Neural progenitor cell (in vitro differentiated cells): Measurements from ENCODE around the gene FOXN4. TPM values are rescaled to one million over a fixed set of nuclear protein-coding genes. Genes with fewer than 3 reads are reported as not detected.

Experiments used
- DNase-seq: peaks from one replicate; pipeline ENCODE4 v3.0.0-alpha.2; 2016; ENCODE audit warnings: low spot score
- H2AFZ ChIP-seq: fragments of 200-600 bp; sonication (generic); replicated peaks from 2 replicates; pipeline ENCODE4 v1.6.1; 2016; ENCODE audit warnings: antibody characterized with exemption
- H3F3A ChIP-seq: fragments of 200-600 bp; sonication (generic); 2 replicates; pipeline ENCODE4 v1.6.1; 2016; ENCODE audit warnings: antibody characterized with exemption, low read depth
- H3K27ac ChIP-seq: fragments of 200-600 bp; sonication (generic); 2 replicates; pipeline ENCODE4 v1.5.1; 2016; ENCODE audit warnings: mild to moderate bottlenecking
- H3K27me3 ChIP-seq: fragments of 200-600 bp; sonication (generic); 2 replicates; pipeline ENCODE4 v1.6.1; 2016; ENCODE audit warnings: mild to moderate bottlenecking, moderate library complexity
- H3K36me3 ChIP-seq: fragments of 200-600 bp; sonication (generic); 2 replicates; pipeline ENCODE4 v1.5.1; 2016
- H3K4me1 ChIP-seq: fragments of 200-600 bp; sonication (generic); 2 replicates; pipeline ENCODE4 v1.6.1; 2016; ENCODE audit warnings: mixed run types
- H3K4me2 ChIP-seq: fragments of 200-600 bp; sonication (generic); 2 replicates; pipeline ENCODE4 v1.6.1; 2016
- H3K4me3 ChIP-seq: fragments of 200-600 bp; sonication (generic); 2 replicates; pipeline ENCODE4 v1.5.1; 2016
- H3K79me2 ChIP-seq: fragments of 200-600 bp; sonication (generic); 2 replicates; pipeline ENCODE4 v1.6.1; 2016; ENCODE audit warnings: low read depth
- H3K9ac ChIP-seq: fragments of 200-600 bp; sonication (generic); 2 replicates; pipeline ENCODE4 v1.6.1; 2016
- H3K9me3 ChIP-seq: fragments of 200-600 bp; sonication (generic); 2 replicates; pipeline ENCODE4 v1.5.1; 2016; ENCODE audit warnings: low read depth
- H4K20me1 ChIP-seq: fragments of 200-600 bp; sonication (generic); 2 replicates; pipeline ENCODE4 v1.6.1; 2016; ENCODE audit warnings: low read depth
- H3K27ac Mint-ChIP-seq: 3 replicates; pipeline ENCODE4 v1.8.0; 2021; ENCODE audit warnings: mixed read lengths
- H3K27me3 Mint-ChIP-seq: 2 replicates; pipeline ENCODE4 v1.8.0; 2022; ENCODE audit warnings: low read depth, mild to moderate bottlenecking, inconsistent platforms, moderate library complexity, mixed read lengths; ENCODE audit not compliant: insufficient read depth
- H3K36me3 Mint-ChIP-seq: 3 replicates; pipeline ENCODE4 v1.8.0; 2021; ENCODE audit warnings: mixed read lengths
- H3K4me1 Mint-ChIP-seq: 3 replicates; pipeline ENCODE4 v1.8.0; 2021; ENCODE audit warnings: mixed read lengths
- H3K4me3 Mint-ChIP-seq: 3 replicates; pipeline ENCODE4 v1.8.0; 2021; ENCODE audit warnings: mild to moderate bottlenecking, moderate library complexity, mixed read lengths
- H3K9me3 Mint-ChIP-seq: 3 replicates; pipeline ENCODE4 v1.8.0; 2020; ENCODE audit warnings: mixed read lengths
- EZH2 ChIP-seq: fragments of 200-600 bp; sonication (generic); IDR thresholded peaks from 2 replicates; pipeline ENCODE4 v1.6.1; 2017; ENCODE audit warnings: antibody characterized with exemption, mild to moderate bottlenecking, moderate library complexity
- EZH2phosphoT487 ChIP-seq: fragments of 200-600 bp; sonication (generic); IDR thresholded peaks from 2 replicates; pipeline ENCODE4 v1.6.1; 2017; ENCODE audit warnings: antibody characterized with exemption
- total RNA-seq: library from RNA; depleted of rRNA; stranded (reverse); fragments of >200 nt; gene quantifications from 2 replicates; pipeline ENCODE4 v1.2.3, GENCODE V29; 2015; ENCODE audit warnings: low replicate concordance
- TF ChIP-seq, protein P1 (sequence below): fragments of 200-600 bp; sonication (generic); IDR thresholded peaks from 2 replicates; pipeline ENCODE4 v1.5.1; 2017; ENCODE audit warnings: antibody characterized with exemption, mild to moderate bottlenecking

The FOXN4 gene
- total RNA-seq, 1 donor from 2014 or later, result not detected

GRCh38 chr12:109291117-109291516 is 18.0 kb downstream of the FOXN4 start:
- Mint-ChIP-seq H3K27ac (peak overlapping the region; percentile 87), H3K27me3 (peaks cover 22% of the 10 kb centered on the region), H3K9me3 (no peaks in the 10 kb centered on the region), H3K4me1 (peaks cover 28% of the 10 kb centered on the region), H3K36me3 (no peaks in the 10 kb centered on the region), H3K4me3 (peak overlapping the region; percentile 18)
- Histone ChIP-seq H3K4me2 (peak overlapping the region; percentile 67), H2AFZ (peak overlapping the region; percentile 18), H4K20me1 (no peaks in the 10 kb centered on the region), H3K27me3 (no peaks in the 10 kb centered on the region), H3K9me3 (no peaks in the 10 kb centered on the region), H3K36me3 (no peaks in the 10 kb centered on the region), H3K79me2 (no peaks in the 10 kb centered on the region), H3K27ac (no peak overlapping the region), H3K4me1 (peaks cover 19% of the 10 kb centered on the region), H3F3A (peaks cover 23% of the 10 kb centered on the region), H3K4me3 (no peak overlapping the region), H3K9ac (no peak overlapping the region)
- DNase-seq, result no peak
- TF ChIP-seq EZH2 (no peak), EZH2phosphoT487 (no peak)
- TF ChIP-seq, protein P1, sequence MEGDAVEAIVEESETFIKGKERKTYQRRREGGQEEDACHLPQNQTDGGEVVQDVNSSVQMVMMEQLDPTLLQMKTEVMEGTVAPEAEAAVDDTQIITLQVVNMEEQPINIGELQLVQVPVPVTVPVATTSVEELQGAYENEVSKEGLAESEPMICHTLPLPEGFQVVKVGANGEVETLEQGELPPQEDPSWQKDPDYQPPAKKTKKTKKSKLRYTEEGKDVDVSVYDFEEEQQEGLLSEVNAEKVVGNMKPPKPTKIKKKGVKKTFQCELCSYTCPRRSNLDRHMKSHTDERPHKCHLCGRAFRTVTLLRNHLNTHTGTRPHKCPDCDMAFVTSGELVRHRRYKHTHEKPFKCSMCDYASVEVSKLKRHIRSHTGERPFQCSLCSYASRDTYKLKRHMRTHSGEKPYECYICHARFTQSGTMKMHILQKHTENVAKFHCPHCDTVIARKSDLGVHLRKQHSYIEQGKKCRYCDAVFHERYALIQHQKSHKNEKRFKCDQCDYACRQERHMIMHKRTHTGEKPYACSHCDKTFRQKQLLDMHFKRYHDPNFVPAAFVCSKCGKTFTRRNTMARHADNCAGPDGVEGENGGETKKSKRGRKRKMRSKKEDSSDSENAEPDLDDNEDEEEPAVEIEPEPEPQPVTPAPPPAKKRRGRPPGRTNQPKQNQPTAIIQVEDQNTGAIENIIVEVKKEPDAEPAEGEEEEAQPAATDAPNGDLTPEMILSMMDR, result no peak

GRCh38 chr12:109290061-109290460 is 19.0 kb downstream of the FOXN4 start:
- H3K27ac Mint-ChIP-seq, result peak overlapping the region; percentile 64

GRCh38 chr12:109289551-109289950 is 19.5 kb downstream of the FOXN4 start:
- Mint-ChIP-seq H3K9me3 (no peaks in the 10 kb centered on the region), H3K36me3 (no peaks in the 10 kb centered on the region), H3K4me1 (peaks cover 31% of the 10 kb centered on the region), H3K4me3 (no peak overlapping the region), H3K27ac (no peak overlapping the region), H3K27me3 (peaks cover 22% of the 10 kb centered on the region)
- H3K4me2 ChIP-seq, result no peak overlapping the region
- H3K4me1 ChIP-seq, result peaks cover 19% of the 10 kb centered on the region
- no peak for TF ChIP-seq EZH2phosphoT487
- TF ChIP-seq, protein P1, result no peak
- no peak for TF ChIP-seq EZH2
- no peak overlapping the region for H2AFZ ChIP-seq
- H3K4me3 ChIP-seq, result no peak overlapping the region
- peaks cover 23% of the 10 kb centered on the region for H3F3A ChIP-seq
- H3K36me3 ChIP-seq, result no peaks in the 10 kb centered on the region
- H3K9me3 ChIP-seq, result no peaks in the 10 kb centered on the region
- no peak overlapping the region for H3K9ac ChIP-seq
- no peak for DNase-seq
- H3K27me3 ChIP-seq, result no peaks in the 10 kb centered on the region
- no peaks in the 10 kb centered on the region for H4K20me1 ChIP-seq
- no peaks in the 10 kb centered on the region for H3K79me2 ChIP-seq
- no peak overlapping the region for H3K27ac ChIP-seq

More at GRCh38 chr12:109290061-109290460, 19.0 kb downstream of the FOXN4 start:
- Histone ChIP-seq H3K4me2 (no peak overlapping the region), H3K4me3 (no peak overlapping the region), H3K36me3 (no peaks in the 10 kb centered on the region), H3K79me2 (no peaks in the 10 kb centered on the region), H3F3A (peaks cover 23% of the 10 kb centered on the region), H3K27ac (no peak overlapping the region), H2AFZ (no peak overlapping the region), H4K20me1 (no peaks in the 10 kb centered on the region), H3K27me3 (no peaks in the 10 kb centered on the region), H3K9ac (no peak overlapping the region), H3K9me3 (no peaks in the 10 kb centered on the region), H3K4me1 (peaks cover 19% of the 10 kb centered on the region)
- no peak overlapping the region for H3K4me3 Mint-ChIP-seq
- no peak for TF ChIP-seq EZH2
- TF ChIP-seq, protein P1, result no peak
- TF ChIP-seq EZH2phosphoT487, result no peak
- no peaks in the 10 kb centered on the region for H3K9me3 Mint-ChIP-seq
- H3K4me1 Mint-ChIP-seq, result peaks cover 28% of the 10 kb centered on the region
- DNase-seq, result no peak
- peaks cover 22% of the 10 kb centered on the region for H3K27me3 Mint-ChIP-seq
- H3K36me3 Mint-ChIP-seq, result no peaks in the 10 kb centered on the region
